DOHH2 (cell line): ENCODE data around the gene ZNF385D.

Experiments
- CTCF ChIP-seq: fragments of 200-600 bp; sonication (generic); IDR thresholded peaks from one replicate; pipeline ENCODE4 v1.5.1; 2014; ENCODE audit warnings: antibody characterized with exemption, mild to moderate bottlenecking, low read depth, low read length; ENCODE audit not compliant: poor library complexity, severe bottlenecking
- EZH2phosphoT487 ChIP-seq: fragments of 200-600 bp; sonication (generic); IDR thresholded peaks from 2 replicates; pipeline ENCODE4 v1.6.1; 2017; ENCODE audit warnings: borderline replicate concordance, mild to moderate bottlenecking, antibody characterized with exemption, low read length, moderate library complexity, mixed read lengths

GRCh38 chr3:21618695-21619094, 132.3 kb downstream of the ZNF385D start:
- TF ChIP-seq CTCF (no peak), EZH2phosphoT487 (no peak)
